LNCaP clone FGC (cell line): Measurements from ENCODE around the gene KBTBD8.

Experiments used
- DNase-seq: peaks from one replicate; pipeline ENCODE4 v3.0.0-alpha.2; 2011; ENCODE audit warnings: low read depth
- H3K4me3 ChIP-seq: 2 replicates; pipeline ENCODE4 v1.5.1; 2011; ENCODE audit warnings: mild to moderate bottlenecking, low read depth, low read length, control low read depth
- TF ChIP-seq, protein P1 (sequence below): IDR thresholded peaks from 2 replicates; pipeline ENCODE4 v1.5.1; 2012; ENCODE audit warnings: mild to moderate bottlenecking; ENCODE audit not compliant: control insufficient read depth, insufficient read depth; ENCODE audit errors: extremely low read depth

Gene KBTBD8, protein sequence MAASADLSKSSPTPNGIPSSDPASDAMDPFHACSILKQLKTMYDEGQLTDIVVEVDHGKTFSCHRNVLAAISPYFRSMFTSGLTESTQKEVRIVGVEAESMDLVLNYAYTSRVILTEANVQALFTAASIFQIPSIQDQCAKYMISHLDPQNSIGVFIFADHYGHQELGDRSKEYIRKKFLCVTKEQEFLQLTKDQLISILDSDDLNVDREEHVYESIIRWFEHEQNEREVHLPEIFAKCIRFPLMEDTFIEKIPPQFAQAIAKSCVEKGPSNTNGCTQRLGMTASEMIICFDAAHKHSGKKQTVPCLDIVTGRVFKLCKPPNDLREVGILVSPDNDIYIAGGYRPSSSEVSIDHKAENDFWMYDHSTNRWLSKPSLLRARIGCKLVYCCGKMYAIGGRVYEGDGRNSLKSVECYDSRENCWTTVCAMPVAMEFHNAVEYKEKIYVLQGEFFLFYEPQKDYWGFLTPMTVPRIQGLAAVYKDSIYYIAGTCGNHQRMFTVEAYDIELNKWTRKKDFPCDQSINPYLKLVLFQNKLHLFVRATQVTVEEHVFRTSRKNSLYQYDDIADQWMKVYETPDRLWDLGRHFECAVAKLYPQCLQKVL

DNA sequence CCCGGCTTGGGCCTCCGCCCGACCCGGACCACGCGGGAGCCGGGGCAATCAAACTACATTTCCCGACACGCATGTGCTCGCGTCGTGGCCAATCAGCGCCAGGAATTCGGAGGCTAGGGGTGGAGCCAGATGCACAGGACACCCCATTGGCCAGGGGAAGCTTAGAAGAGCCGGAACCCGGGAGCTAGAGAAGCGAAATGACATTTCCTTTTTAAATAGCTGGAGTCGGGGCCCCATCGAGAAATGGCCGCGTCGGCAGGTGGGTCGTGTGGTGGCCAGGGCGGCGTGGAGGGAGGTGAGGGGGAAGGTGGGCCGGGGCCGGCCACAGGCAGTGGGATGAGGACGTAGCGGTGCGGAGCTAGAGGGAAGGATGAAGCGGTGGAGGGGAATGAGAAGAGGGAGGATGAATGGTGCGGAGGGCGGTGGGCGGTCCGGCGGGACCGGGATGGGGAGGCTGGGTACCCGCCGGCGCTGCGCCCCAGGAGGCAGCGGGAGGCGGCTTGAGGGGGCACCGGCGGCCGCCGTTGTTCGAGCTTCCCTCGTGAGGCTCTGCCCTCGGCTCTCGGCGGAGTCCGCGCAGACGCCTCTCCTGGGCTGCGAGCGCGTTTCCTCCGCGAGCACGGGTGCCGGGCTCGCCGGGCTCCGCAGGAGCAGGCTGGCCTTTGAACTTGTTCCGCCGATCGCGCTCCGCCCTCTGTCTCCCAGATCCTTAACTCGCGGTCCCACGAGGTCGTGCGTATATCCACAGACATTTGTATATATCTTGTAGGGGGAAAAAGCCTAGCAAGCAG, at the start of gene KBTBD8:
Gene KBTBD8, plus strand, starts transcription at position 195 of the 791 bp plus-strand sequence. Its CDS starts 49 bp downstream, at position 244.
- TF ChIP-seq, protein P1, sequence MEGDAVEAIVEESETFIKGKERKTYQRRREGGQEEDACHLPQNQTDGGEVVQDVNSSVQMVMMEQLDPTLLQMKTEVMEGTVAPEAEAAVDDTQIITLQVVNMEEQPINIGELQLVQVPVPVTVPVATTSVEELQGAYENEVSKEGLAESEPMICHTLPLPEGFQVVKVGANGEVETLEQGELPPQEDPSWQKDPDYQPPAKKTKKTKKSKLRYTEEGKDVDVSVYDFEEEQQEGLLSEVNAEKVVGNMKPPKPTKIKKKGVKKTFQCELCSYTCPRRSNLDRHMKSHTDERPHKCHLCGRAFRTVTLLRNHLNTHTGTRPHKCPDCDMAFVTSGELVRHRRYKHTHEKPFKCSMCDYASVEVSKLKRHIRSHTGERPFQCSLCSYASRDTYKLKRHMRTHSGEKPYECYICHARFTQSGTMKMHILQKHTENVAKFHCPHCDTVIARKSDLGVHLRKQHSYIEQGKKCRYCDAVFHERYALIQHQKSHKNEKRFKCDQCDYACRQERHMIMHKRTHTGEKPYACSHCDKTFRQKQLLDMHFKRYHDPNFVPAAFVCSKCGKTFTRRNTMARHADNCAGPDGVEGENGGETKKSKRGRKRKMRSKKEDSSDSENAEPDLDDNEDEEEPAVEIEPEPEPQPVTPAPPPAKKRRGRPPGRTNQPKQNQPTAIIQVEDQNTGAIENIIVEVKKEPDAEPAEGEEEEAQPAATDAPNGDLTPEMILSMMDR = no peak
- DNase-seq = peak; percentile 97
- H3K4me3 ChIP-seq = peak within 1 kb of the TSS; percentile 65

DNA sequence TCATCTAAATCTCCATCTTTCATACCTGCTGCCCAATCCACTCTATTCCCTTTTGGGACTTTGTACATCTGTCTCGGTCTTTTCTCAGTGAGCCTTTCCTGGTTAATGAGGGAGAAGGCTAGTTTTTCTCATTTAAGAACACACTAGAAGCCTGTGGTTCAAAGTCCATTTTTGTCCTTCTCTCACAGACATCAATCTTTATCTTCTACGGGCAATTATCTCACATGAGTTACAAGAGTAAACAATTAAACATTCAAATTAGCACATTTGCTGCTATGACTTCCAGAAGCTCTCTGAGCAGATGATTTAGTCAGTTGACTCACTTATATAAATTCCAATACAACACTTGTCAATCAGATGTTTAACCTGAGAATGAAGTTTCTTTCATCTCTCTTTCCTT, 49.3 kb upstream of the KBTBD8 start:
- no peak overlapping the region for H3K4me3 ChIP-seq
- TF ChIP-seq, protein P1 = no peak
- no peak for DNase-seq

DNA sequence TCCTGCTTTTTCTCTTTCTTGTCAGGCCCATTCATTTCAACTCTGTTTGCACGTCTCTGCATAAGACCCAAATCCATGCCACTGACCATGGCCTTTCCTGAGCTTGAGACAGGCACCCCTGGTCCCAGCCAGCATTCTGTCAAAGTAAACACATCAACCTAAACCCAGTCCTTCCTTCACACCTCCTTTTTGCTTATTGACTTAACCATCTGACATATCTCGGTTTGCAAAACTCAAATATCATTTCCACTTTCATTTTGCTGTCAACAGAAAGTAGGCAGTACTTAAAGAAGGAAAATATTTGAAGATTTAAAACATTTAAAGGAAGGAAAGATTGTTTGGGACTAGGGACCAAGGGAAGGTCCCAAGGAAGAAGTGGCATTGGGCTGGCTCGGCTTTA, 48.2 kb upstream of the KBTBD8 start:
- TF ChIP-seq, protein P1 = no peak
- no peak overlapping the region for H3K4me3 ChIP-seq
- DNase-seq = no peak

DNA sequence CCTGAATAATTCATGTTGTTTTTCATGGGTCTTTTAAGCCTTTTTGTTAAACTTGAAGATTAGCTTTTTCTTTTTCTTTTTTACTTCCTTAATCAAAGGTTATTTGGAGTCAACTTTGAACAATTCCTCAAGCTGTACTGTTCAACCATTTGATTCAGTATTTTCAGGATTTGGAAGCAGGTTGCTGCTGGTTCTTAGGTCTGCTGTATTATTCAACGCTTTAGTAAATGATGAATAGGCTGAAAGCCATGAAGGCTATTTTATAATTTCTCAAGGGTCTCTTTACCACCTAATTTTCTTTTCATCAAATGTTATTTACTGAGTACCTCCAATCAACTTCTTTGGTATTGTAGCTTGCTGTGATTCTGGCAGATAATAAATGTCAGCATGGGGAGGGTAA, 45.8 kb upstream of the KBTBD8 start:
- DNase-seq = no peak
- TF ChIP-seq, protein P1 = no peak

DNA sequence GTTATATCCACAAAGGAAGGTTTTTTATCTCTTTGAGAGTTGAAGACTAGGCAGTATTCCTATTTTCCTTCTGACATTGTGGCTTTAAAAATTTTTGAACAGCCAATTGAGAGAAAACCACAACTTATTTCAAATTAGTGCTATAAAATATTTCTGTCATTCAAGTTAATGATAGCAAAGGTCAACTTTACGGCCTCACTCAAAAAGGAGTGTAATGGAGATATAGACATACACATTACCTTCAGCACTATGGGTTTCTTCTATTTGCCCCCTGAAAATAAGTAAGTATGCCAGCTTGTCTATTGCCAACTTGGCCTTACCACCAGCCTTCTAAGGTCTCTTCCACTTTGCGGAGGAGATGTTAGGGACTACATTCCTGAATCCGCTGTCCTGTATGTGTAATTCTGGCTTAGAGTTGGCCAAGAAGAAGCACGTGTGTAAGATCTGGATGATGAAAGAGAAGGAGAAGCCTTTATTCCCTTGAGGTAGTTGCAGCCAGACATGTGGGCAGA, 44.1 kb upstream of the KBTBD8 start:
- TF ChIP-seq, protein P1 = no peak
- H3K4me3 ChIP-seq = no peak overlapping the region
- no peak for DNase-seq

More for the DNA sequence above, 45.8 kb upstream of the KBTBD8 start:
- no peak overlapping the region for H3K4me3 ChIP-seq

DNA sequence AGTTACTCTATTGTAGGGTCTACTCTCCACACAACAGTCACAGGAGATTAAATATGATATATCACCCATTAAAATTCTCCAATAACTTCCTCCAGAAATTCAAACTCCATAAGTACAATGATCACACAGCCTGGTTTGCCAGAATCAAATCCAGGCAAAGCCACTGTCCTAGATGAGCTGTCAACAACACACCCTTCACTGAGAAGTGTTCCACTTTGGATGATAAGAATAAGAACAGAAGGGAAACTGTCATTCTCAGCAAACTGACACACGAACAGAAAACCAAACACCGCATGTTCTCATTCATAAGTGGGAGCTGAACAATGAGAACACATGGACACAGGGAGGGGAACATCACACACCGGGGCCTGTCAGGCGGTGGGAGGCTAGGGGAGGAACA, 41.4 kb upstream of the KBTBD8 start:
- DNase-seq = no peak
- TF ChIP-seq, protein P1 = no peak
- H3K4me3 ChIP-seq = no peak overlapping the region
